ENCODE measurements around the gene ECHDC3.

GRCh38 chr10:11787846-11788245 is 45.7 kb downstream of the ECHDC3 start:
- no peak for TF ChIP-seq POLR2A (IDR thresholded peaks at IDR 0.05; ENCODE audit: low read length)
- no peak for TF ChIP-seq GATA1 (IDR thresholded peaks at IDR 0.05; ENCODE audit: low read depth, low read length)

Data from erythroblast (primary cell).